Choroid plexus epithelial cell (primary cell): ENCODE data around the gene ITGB1BP1.

ENCODE experiments used
- DNase-seq: peaks from one replicate; pipeline ENCODE4 v3.0.0-alpha.2; 2010; ENCODE audit warnings: low read depth
- H3K4me3 ChIP-seq: 2 replicates; pipeline ENCODE4 v1.5.1; 2011; ENCODE audit warnings: low read depth, mild to moderate bottlenecking, control low read depth, low read length, moderate library complexity
- CTCF ChIP-seq: conservative IDR thresholded peaks from 2 replicates; pipeline ENCODE4 v1.5.1; 2011; ENCODE audit warnings: low read depth, mild to moderate bottlenecking, control low read depth, inconsistent platforms, low read length, moderate library complexity

ITGB1BP1 gene

GRCh38 chr2:9378433-9379390 lies 44.6 kb downstream of the ITGB1BP1 start:
- no peak for TF ChIP-seq CTCF
- DNase-seq = peak; percentile 84
- H3K4me3 ChIP-seq = no peak overlapping the region

GRCh38 chr2:9377461-9378097 lies 45.7 kb downstream of the ITGB1BP1 start:
- no peak overlapping the region for H3K4me3 ChIP-seq
- no peak for DNase-seq
- TF ChIP-seq CTCF = no peak

- no peak for TF ChIP-seq CTCF
- no peak overlapping the region for H3K4me3 ChIP-seq
- no peak for DNase-seq
Observed at GRCh38 chr2:9375857-9376428, 47.4 kb downstream of the ITGB1BP1 start.

GRCh38 chr2:9374071-9374730 lies 49.1 kb downstream of the ITGB1BP1 start:
- DNase-seq = no peak
- no peak for TF ChIP-seq CTCF
- H3K4me3 ChIP-seq = no peak overlapping the region

GRCh38 chr2:9373476-9373875 lies 49.9 kb downstream of the ITGB1BP1 start:
- DNase-seq = no peak
- H3K4me3 ChIP-seq = no peak overlapping the region
- no peak for TF ChIP-seq CTCF

- TF ChIP-seq CTCF = no peak
- no peak overlapping the region for H3K4me3 ChIP-seq
- DNase-seq = no peak
Observed at GRCh38 chr2:9373047-9373446, 50.3 kb downstream of the ITGB1BP1 start.
